ENCODE measurements around the gene RAB1B. TPM values are rescaled to one million over a fixed set of nuclear protein-coding genes. Genes with fewer than 3 reads are reported as not detected.
A peak's percentile ranks its signal among the peaks of the same experiment; 100 is the strongest.

Gene RAB1B
- total RNA-seq, 1 donor, result 88.9 TPM

- TF ChIP-seq CTCF (IDR thresholded peaks at IDR 0.05; ENCODE audit: insufficient read depth, low read depth, low read length), result no peak
- DNase-seq (ENCODE audit: low read depth), result no peak
- H3K4me3 ChIP-seq (ENCODE audit: low read depth, low read length), result no peak overlapping the region
Measured at GRCh38 chr11:66321606-66322005, 53.2 kb downstream of the RAB1B start.

GRCh38 chr11:66322732-66323427 is 54.4 kb downstream of the RAB1B start:
- TF ChIP-seq CTCF (IDR thresholded peaks at IDR 0.05; ENCODE audit: insufficient read depth, low read depth, low read length), result no peak
- no peak overlapping the region for H3K4me3 ChIP-seq (ENCODE audit: low read depth, low read length)
- DNase-seq (ENCODE audit: low read depth), result peak; percentile 81

- TF ChIP-seq CTCF (IDR thresholded peaks at IDR 0.05; ENCODE audit: insufficient read depth, low read depth, low read length), result no peak
- no peak for DNase-seq (ENCODE audit: low read depth)
- H3K4me3 ChIP-seq (ENCODE audit: low read depth, low read length), result no peak overlapping the region
Measured at GRCh38 chr11:66323684-66324083, 55.2 kb downstream of the RAB1B start.

GRCh38 chr11:66324664-66325063 is 56.2 kb downstream of the RAB1B start:
- DNase-seq (ENCODE audit: low read depth), result no peak
- H3K4me3 ChIP-seq (ENCODE audit: low read depth, low read length), result no peak overlapping the region
- TF ChIP-seq CTCF (IDR thresholded peaks at IDR 0.05; ENCODE audit: insufficient read depth, low read depth, low read length), result no peak

- H3K4me3 ChIP-seq (ENCODE audit: low read depth, low read length), result no peak overlapping the region
- TF ChIP-seq CTCF (IDR thresholded peaks at IDR 0.05; ENCODE audit: insufficient read depth, low read depth, low read length), result no peak
- DNase-seq (ENCODE audit: low read depth), result no peak
Measured at GRCh38 chr11:66325263-66325671, 56.8 kb downstream of the RAB1B start.

- H3K4me3 ChIP-seq (ENCODE audit: low read depth, low read length), result no peak overlapping the region
- DNase-seq (ENCODE audit: low read depth), result no peak
Measured at GRCh38 chr11:66326261-66327111, 58.0 kb downstream of the RAB1B start.

More at GRCh38 chr11:66326261-66327111, 58.0 kb downstream of the RAB1B start:
- no peak for TF ChIP-seq CTCF (IDR thresholded peaks at IDR 0.05; ENCODE audit: insufficient read depth, low read depth, low read length)

Other genes starting within 250 kb of the RAB1B start
- under 0.01 and 0.43 TPM in 2 replicates for gene CATSPER1, start 242.2 kb upstream of the RAB1B start, total RNA-seq
- under 0.01 TPM in 1 of 2 replicates, not detected in the other for gene GAL3ST3, start 219.5 kb upstream of the RAB1B start, total RNA-seq
- 130 and 151 TPM in 2 replicates for gene SF3B2, start 216.3 kb upstream of the RAB1B start, total RNA-seq
- gene PACS1, start 198.4 kb upstream of the RAB1B start, total RNA-seq, result 36.7 and 41.2 TPM in 2 replicates
- 18.7 and 24.6 TPM in 2 replicates for gene KLC2, start 10.9 kb upstream of the RAB1B start, total RNA-seq
- 0.43 and 0.64 TPM in 2 replicates for gene CNIH2, start 9.5 kb downstream of the RAB1B start, total RNA-seq
- gene YIF1A, start 20.5 kb downstream of the RAB1B start, total RNA-seq, result 187 and 189 TPM in 2 replicates
- under 0.01 TPM in 1 of 2 replicates, not detected in the other for gene TMEM151A, start 23.3 kb downstream of the RAB1B start, total RNA-seq
- 85.1 and 108 TPM in 2 replicates for gene CD248, start 48.4 kb downstream of the RAB1B start, total RNA-seq
- gene RIN1, start 67.8 kb downstream of the RAB1B start, total RNA-seq, result 19.0 and 23.8 TPM in 2 replicates
- gene BRMS1, start 76.5 kb downstream of the RAB1B start, total RNA-seq, result 42.3 and 47.0 TPM in 2 replicates
- gene B4GAT1, start 79.0 kb downstream of the RAB1B start, total RNA-seq, result 21.6 and 25.0 TPM in 2 replicates
- 0.64 and 0.86 TPM in 2 replicates for gene SLC29A2, start 103.1 kb downstream of the RAB1B start, total RNA-seq
- 0.32 TPM in 1 of 2 replicates, not detected in the other for gene NPAS4, start 152.4 kb downstream of the RAB1B start, total RNA-seq
- 38.0 and 46.7 TPM in 2 replicates for gene MRPL11, start 170.2 kb downstream of the RAB1B start, total RNA-seq
- gene PELI3, start 198.3 kb downstream of the RAB1B start, total RNA-seq, result 10.8 and 13.2 TPM in 2 replicates
- 67.6 and 70.4 TPM in 2 replicates for gene DPP3, start 211.8 kb downstream of the RAB1B start, total RNA-seq
- 25.4 and 34.5 TPM in 2 replicates for gene BBS1, start 242.0 kb downstream of the RAB1B start, total RNA-seq

Data from fibroblast of villous mesenchyme (primary cell).